GM19025 (cell line): ENCODE measurements around the gene E2F2.

Experiments used
- ATAC-seq: cut with Tn5 transposase; IDR thresholded peaks from one replicate; pipeline ENCODE4 v1.9.1; 2021; ENCODE audit warnings: mild to moderate bottlenecking, low read depth, moderate library complexity; ENCODE audit not compliant: unreplicated experiment

Gene E2F2

GRCh38 chr1:23530747-23531561 lies at the start of gene E2F2:
TSS of gene E2F2 (minus strand) at chr1:23531233. CDS start at chr1:23530793, 440 bp downstream.
- peak; percentile 36 for ATAC-seq

GRCh38 chr1:23578997-23579363 lies 47.9 kb upstream of the E2F2 start:
- no peak for ATAC-seq

- ATAC-seq = no peak
Observed at GRCh38 chr1:23578311-23578996, 47.4 kb upstream of the E2F2 start.

GRCh38 chr1:23577056-23578004 lies 46.3 kb upstream of the E2F2 start:
- peak; percentile 78 for ATAC-seq

GRCh38 chr1:23576338-23577055 lies 45.5 kb upstream of the E2F2 start:
- ATAC-seq = no peak

- ATAC-seq = no peak
Observed at GRCh38 chr1:23575226-23575810, 44.3 kb upstream of the E2F2 start.

GRCh38 chr1:23574265-23574754 lies 43.3 kb upstream of the E2F2 start:
- ATAC-seq = no peak

GRCh38 chr1:23573574-23574182 lies 42.6 kb upstream of the E2F2 start:
- no peak for ATAC-seq

GRCh38 chr1:23571465-23571864 lies 40.4 kb upstream of the E2F2 start:
- ATAC-seq = no peak

GRCh38 chr1:23570001-23570691 lies 39.1 kb upstream of the E2F2 start:
- no peak for ATAC-seq

GRCh38 chr1:23568608-23569383 lies 37.8 kb upstream of the E2F2 start:
- no peak for ATAC-seq

- no peak for ATAC-seq
Observed at GRCh38 chr1:23567996-23568607, 37.1 kb upstream of the E2F2 start.

- no peak for ATAC-seq
Observed at GRCh38 chr1:23567629-23567995, 36.6 kb upstream of the E2F2 start.

- no peak for ATAC-seq
Observed at GRCh38 chr1:23566304-23566703, 35.3 kb upstream of the E2F2 start.

- no peak for ATAC-seq
Observed at GRCh38 chr1:23565776-23566175, 34.7 kb upstream of the E2F2 start.

GRCh38 chr1:23564529-23565122 lies 33.6 kb upstream of the E2F2 start:
- no peak for ATAC-seq

GRCh38 chr1:23563755-23564374 lies 32.8 kb upstream of the E2F2 start:
- ATAC-seq = no peak
